Measurements from ENCODE around the gene TCTN1.
A peak's percentile ranks its signal among the peaks of the same experiment; 100 is the strongest.
"Not testable (repeated sequence)": the region's sequence is repeated elsewhere in the genome, so short reads cannot be mapped to it uniquely, and the experiment has no call there.

Gene TCTN1

GRCh38 chr12:110639336-110640141 is 25.6 kb downstream of the TCTN1 start:
- DNase-seq, result peak; percentile 34

- DNase-seq, result no peak
These were observed 26.5 kb downstream of the TCTN1 start for GRCh38 chr12:110640275-110641025.

GRCh38 chr12:110641521-110641920 is 27.6 kb downstream of the TCTN1 start:
- peak; percentile 17 for DNase-seq

- DNase-seq, result peak; percentile 46
These were observed 33.7 kb downstream of the TCTN1 start for GRCh38 chr12:110647631-110648040.

GRCh38 chr12:110649341-110649847 is 35.5 kb downstream of the TCTN1 start:
- DNase-seq, result peak; percentile 50

- not testable (repeated sequence) for DNase-seq
These were observed 40.3 kb downstream of the TCTN1 start for GRCh38 chr12:110654238-110654637.

- DNase-seq, result no peak
These were observed 42.2 kb downstream of the TCTN1 start for GRCh38 chr12:110656071-110656655.

GRCh38 chr12:110657747-110658146 is 43.8 kb downstream of the TCTN1 start:
- DNase-seq, result no peak

- no peak for DNase-seq
These were observed 44.3 kb downstream of the TCTN1 start for GRCh38 chr12:110658242-110658641.

GRCh38 chr12:110658878-110659277 is 44.9 kb downstream of the TCTN1 start:
- DNase-seq, result no peak

- DNase-seq, result peak; percentile 86
These were observed 47.5 kb downstream of the TCTN1 start for GRCh38 chr12:110661337-110661972.

- DNase-seq, result no peak
These were observed 53.0 kb downstream of the TCTN1 start for GRCh38 chr12:110666892-110667291.

- DNase-seq, result no peak
These were observed 53.7 kb downstream of the TCTN1 start for GRCh38 chr12:110667671-110668070.

- no peak for DNase-seq
These were observed 54.7 kb downstream of the TCTN1 start for GRCh38 chr12:110668480-110669192.

- no peak for DNase-seq
These were observed 55.2 kb downstream of the TCTN1 start for GRCh38 chr12:110669193-110669502.

GRCh38 chr12:110670161-110670701 is 56.3 kb downstream of the TCTN1 start:
- DNase-seq, result no peak

GRCh38 chr12:110676171-110676570 is 62.2 kb downstream of the TCTN1 start:
- no peak for DNase-seq

- DNase-seq, result peak; percentile 29
These were observed 63.4 kb downstream of the TCTN1 start for GRCh38 chr12:110677206-110677911.

GRCh38 chr12:110677982-110678381 is 64.1 kb downstream of the TCTN1 start:
- DNase-seq, result no peak

GRCh38 chr12:110679201-110679600 is 65.3 kb downstream of the TCTN1 start:
- DNase-seq, result no peak

GRCh38 chr12:110680032-110680431 is 66.1 kb downstream of the TCTN1 start:
- no peak for DNase-seq

GRCh38 chr12:110683888-110684287 is 70.0 kb downstream of the TCTN1 start:
- no peak for DNase-seq
